Inflammatory macrophage (primary cell): Measurements from ENCODE around the gene TLE3.

Experiments used
- DNase-seq, 2 donors: peaks; one replicate each; pipeline ENCODE4 v3.0.0-alpha.2; 2020 to 2022

TLE3 gene

DNA sequence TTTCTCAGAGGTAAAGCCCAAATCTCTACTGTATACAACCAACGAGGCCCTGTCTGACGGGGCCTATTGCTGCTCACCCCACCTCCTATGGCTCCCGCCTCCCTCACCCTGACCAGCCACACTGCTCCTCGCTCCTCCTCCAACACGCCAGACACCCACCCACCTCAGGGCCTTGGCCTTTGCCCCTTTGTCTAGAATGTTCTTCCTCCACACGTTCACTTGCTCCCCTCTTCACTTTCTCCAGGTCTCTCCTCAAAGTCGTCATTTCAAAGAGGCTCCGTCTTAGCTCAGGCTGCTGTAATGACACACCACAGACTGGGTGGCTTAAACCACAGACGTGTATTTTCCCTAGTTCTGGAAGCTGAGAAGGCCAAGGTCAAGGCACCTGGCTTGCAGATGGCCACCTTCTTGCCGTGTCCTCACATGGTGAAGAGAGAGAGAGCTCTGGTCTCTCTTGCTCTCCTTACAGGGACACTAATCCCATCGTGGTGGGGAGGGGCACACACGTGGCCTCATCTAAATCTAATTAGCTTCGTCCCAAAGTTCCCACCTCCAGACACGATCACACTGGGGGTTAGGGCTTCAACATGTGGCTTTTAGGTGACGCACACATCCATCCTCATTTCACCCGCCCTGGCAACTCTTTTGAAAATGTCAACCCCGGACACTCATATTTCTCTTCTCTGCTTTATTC lies 98.2 kb downstream of the TLE3 start:
- DNase-seq, result no peak

DNA sequence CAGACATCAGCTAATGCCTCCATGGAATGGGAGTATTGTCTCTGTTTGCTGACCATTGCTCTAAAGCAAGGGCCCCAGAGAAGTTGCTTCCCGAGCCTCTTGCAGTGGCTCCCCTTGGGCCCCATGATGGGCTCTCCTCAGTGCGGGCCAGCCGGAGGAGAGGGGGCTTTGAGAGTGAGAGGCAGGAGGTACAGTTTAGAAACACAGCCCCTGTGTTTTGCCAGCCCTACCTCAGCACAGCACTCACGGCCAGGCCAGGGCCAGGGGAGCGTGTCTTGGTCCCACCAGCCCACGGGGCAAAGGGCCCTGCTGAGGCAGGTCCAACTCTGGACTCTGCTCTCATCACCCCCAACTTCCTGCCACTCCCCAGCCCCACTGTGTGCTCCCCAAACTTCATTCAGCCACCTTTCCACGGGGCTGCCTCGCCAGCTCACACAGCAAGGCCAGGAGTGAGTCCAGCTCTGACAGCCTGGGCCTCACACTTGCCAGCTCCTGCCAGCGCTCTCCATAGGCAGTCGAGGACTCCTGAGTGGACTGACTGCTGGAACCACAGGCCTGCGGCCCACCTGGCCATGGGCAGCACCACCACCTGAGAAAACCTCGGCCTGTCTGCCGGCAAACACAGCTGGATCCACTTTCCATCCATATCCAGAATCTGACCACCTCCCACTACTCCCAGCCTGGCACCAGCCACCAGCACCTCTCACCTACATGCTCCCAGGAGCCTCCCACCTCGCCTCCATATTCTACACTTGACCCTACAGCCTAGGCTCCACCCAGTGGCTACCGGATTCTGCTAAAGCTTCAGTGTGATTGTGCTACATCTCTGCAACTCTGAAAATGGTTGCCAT lies 99.0 kb downstream of the TLE3 start:
- DNase-seq, result no peak

DNA sequence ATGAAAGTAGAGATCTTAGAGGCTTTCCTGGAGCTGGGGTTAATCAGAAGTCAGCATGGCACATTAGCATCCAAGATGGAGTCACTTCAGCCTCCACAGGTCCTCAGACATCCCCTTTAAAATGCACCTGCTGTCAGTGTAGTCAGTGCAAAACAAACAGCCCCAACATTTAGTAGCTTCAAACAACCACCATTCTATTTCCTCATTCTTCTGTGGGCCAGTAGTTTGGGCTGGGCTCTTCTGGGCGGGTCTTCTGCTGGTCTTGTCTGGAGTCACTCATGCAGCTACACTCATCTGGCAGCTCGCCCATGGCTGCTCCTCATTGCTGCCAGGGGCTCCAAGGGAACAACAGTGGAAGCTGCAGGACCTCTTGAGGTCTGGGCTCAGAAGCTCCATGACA lies 99.9 kb downstream of the TLE3 start:
- no peak for DNase-seq
